GM12878 (cell line): ENCODE results near the gene GNAT3. TPM values are rescaled to one million over a fixed set of nuclear protein-coding genes. Genes with fewer than 3 reads are reported as not detected.

Experiments
- ATAC-seq: fragments of 200-7000 bp; cut with Tn5 transposase; 3 replicates; pipeline ENCODE4 v1.9.1; 2020; ENCODE audit warnings: mild to moderate bottlenecking, moderate library complexity
- BruUV-seq: library from RNA; stranded (reverse); fragments of 400-500 nt; replicated peaks from 2 replicates; lab custom pipeline; 2021; lab: Mats Ljungman, UMichigan
- CTCF ChIA-PET: fragments of 300-600 bp; sonication (Branson Sonifier 250); formaldehyde crosslinking; extraction: SDS; loops from one replicate; lab custom pipeline; 2021; ENCODE audit warnings: inconsistent platforms; lab: Yijun Ruan, JAX
- POLR2A ChIA-PET: fragments of 350-600 bp; formaldehyde crosslinking; extraction: SDS; loops from one replicate; lab custom pipeline; 2021; ENCODE audit warnings: inconsistent platforms; lab: Charles Lee
- RAD21 ChIA-PET: fragments of 300-600 bp; sonication (Branson Sonifier 250); formaldehyde crosslinking; loops from one replicate; lab custom pipeline; 2023; ENCODE audit warnings: antibody characterized with exemption; ENCODE audit not compliant: unreplicated experiment; lab: Charles Lee
- SMC1A ChIA-PET: fragments of 300-600 bp; sonication (Branson Sonifier 250); formaldehyde crosslinking; loops from one replicate; lab custom pipeline; 2023; ENCODE audit not compliant: unreplicated experiment, uncharacterized antibody; lab: Charles Lee
- DNase-seq: peaks from one replicate; pipeline ENCODE4 v3.0.0-alpha.2; 2011; ENCODE audit warnings: low read depth, low spot score
- FAIRE-seq: peaks from 3 replicates; lab custom pipeline; 2011; peaks lifted over from hg19 to GRCh38; lab: Jason Lieb, UNC
- H2AFZ ChIP-seq: 2 replicates; pipeline ENCODE4 v1.6.0; 2011; ENCODE audit warnings: low read depth, low read length, control low read depth; ENCODE audit not compliant: control insufficient read depth
- H3K27ac ChIP-seq: 2 replicates; pipeline ENCODE4 v1.5.1; 2011; ENCODE audit warnings: control low read depth; ENCODE audit not compliant: control insufficient read depth, insufficient read depth
- H3K27me3 ChIP-seq, 2 experiments: replicated peaks in 1 of 2; 2 replicates each; pipeline versions ENCODE4 v1.6.0 to v1.6.1; 2011; ENCODE audit warnings: low read length in 1 of 2; ENCODE audit not compliant: control insufficient read depth in 2 of 2, insufficient read depth in 2 of 2
- H3K36me3 ChIP-seq, 2 experiments: 2 replicates each; pipeline ENCODE4 v1.5.1; 2011; ENCODE audit warnings: low read length in 1 of 2; ENCODE audit not compliant: control insufficient read depth in 2 of 2, insufficient read depth in 2 of 2
- H3K4me1 ChIP-seq: 2 replicates; pipeline ENCODE4 v1.6.1; 2011; ENCODE audit warnings: mild to moderate bottlenecking, low read length, moderate library complexity, mixed read lengths; ENCODE audit not compliant: control insufficient read depth, insufficient read depth
- H3K4me2 ChIP-seq: 2 replicates; pipeline ENCODE4 v1.6.0; 2011; ENCODE audit warnings: control low read depth; ENCODE audit not compliant: control insufficient read depth, insufficient read depth
- H3K4me3 ChIP-seq: fragments of 200-600 bp; sonication (generic); 2 replicates; pipeline ENCODE4 v1.5.1; 2016
- H3K79me2 ChIP-seq: 2 replicates; pipeline ENCODE4 v1.6.0; 2011; ENCODE audit warnings: low read length; ENCODE audit not compliant: control insufficient read depth, insufficient read depth
- H3K9ac ChIP-seq: 2 replicates; pipeline ENCODE4 v1.8.0; 2011; ENCODE audit warnings: low read length, control low read depth, mixed read lengths; ENCODE audit not compliant: control insufficient read depth, insufficient read depth
- H3K9me3 ChIP-seq: replicated peaks from 3 replicates; pipeline ENCODE4 v1.5.1; 2011; ENCODE audit warnings: mild to moderate bottlenecking, low read length; ENCODE audit not compliant: control insufficient read depth, insufficient read depth
- H4K20me1 ChIP-seq: 2 replicates; pipeline ENCODE4 v1.6.0; 2011; ENCODE audit not compliant: control insufficient read depth, insufficient read depth
- ATF3 ChIP-seq: IDR thresholded peaks from 2 replicates; pipeline ENCODE4 v1.6.1; 2011; ENCODE audit warnings: low read depth, mild to moderate bottlenecking, low read length, moderate library complexity, borderline replicate concordance; ENCODE audit errors: extremely low read depth
- CBFB ChIP-seq: IDR thresholded peaks from 2 replicates; pipeline ENCODE4 v1.6.1; 2016; ENCODE audit warnings: antibody characterized with exemption, low read depth
- CBX3 ChIP-seq: fragments of 200-600 bp; sonication (generic); IDR thresholded peaks from 2 replicates; pipeline ENCODE4 v1.6.1; 2016; ENCODE audit warnings: low read depth, borderline replicate concordance
- DPF2 ChIP-seq: fragments of 450-650 bp; IDR thresholded peaks from 2 replicates; pipeline ENCODE4 v1.6.1; 2017; ENCODE audit warnings: mild to moderate bottlenecking
- EGR1 ChIP-seq, 2 experiments: IDR thresholded peaks; 1 replicate in 1 of 2; 2 replicates in 1 of 2; pipeline ENCODE4 v1.6.1; 2011 to 2012; ENCODE audit warnings: low read depth in 2 of 2, low read length in 2 of 2, borderline replicate concordance in 1 of 2, mild to moderate bottlenecking in 1 of 2, moderate library complexity in 1 of 2
- LARP7 ChIP-seq: fragments of 450-650 bp; IDR thresholded peaks from 2 replicates; pipeline ENCODE4 v1.6.1; 2017; ENCODE audit warnings: mild to moderate bottlenecking
- MEF2B ChIP-seq: fragments of 450-650 bp; IDR thresholded peaks from 2 replicates; pipeline ENCODE4 v1.6.1; 2018; ENCODE audit warnings: mild to moderate bottlenecking, moderate library complexity; ENCODE audit not compliant: partially characterized antibody, poor library complexity, severe bottlenecking
- MTA3 ChIP-seq: IDR thresholded peaks from 2 replicates; pipeline ENCODE4 v1.6.1; 2012; ENCODE audit warnings: low read length, inconsistent platforms, borderline replicate concordance
- PAX8 ChIP-seq: fragments of 450-650 bp; IDR thresholded peaks from 2 replicates; pipeline ENCODE4 v1.6.1; 2017; ENCODE audit warnings: mild to moderate bottlenecking, moderate library complexity
- SMAD1 ChIP-seq: fragments of 450-650 bp; IDR thresholded peaks from 2 replicates; pipeline ENCODE4 v1.6.1; 2018; ENCODE audit warnings: mild to moderate bottlenecking, low read depth; ENCODE audit not compliant: partially characterized antibody
- SP1 ChIP-seq: IDR thresholded peaks from one replicate; pipeline ENCODE4 v1.6.1; 2011; ENCODE audit warnings: low read depth, low read length
- SUZ12 ChIP-seq: fragments of 200-600 bp; sonication (generic); IDR thresholded peaks from one replicate; pipeline ENCODE4 v1.6.1; 2018; ENCODE audit warnings: antibody characterized with exemption, mild to moderate bottlenecking; ENCODE audit not compliant: unreplicated experiment
- TBL1XR1 ChIP-seq: IDR thresholded peaks from 2 replicates; pipeline ENCODE4 v1.6.1; 2012; ENCODE audit warnings: low read depth, low read length, improper control_type of control experiment
- USF1 ChIP-seq: IDR thresholded peaks from 2 replicates; pipeline ENCODE4 v1.6.1; 2011; ENCODE audit warnings: borderline replicate concordance, low read depth, mild to moderate bottlenecking, moderate library complexity, mixed read lengths, low read length; ENCODE audit not compliant: insufficient read depth; ENCODE audit errors: extremely low read length
- WRNIP1 ChIP-seq: IDR thresholded peaks from 2 replicates; pipeline ENCODE4 v1.6.1; 2011; ENCODE audit warnings: low read depth, low read length, improper control_type of control experiment, borderline replicate concordance
- YY1 ChIP-seq: IDR thresholded peaks from 2 replicates; pipeline ENCODE4 v1.6.1; 2011; ENCODE audit warnings: low read depth, mild to moderate bottlenecking, low read length
- ZBTB11 ChIP-seq: fragments of 450-650 bp; formaldehyde crosslinking; IDR thresholded peaks from 2 replicates; pipeline ENCODE4 v1.5.0; 2022; ENCODE audit warnings: mild to moderate bottlenecking, missing genetic modification characterization
- WGBS: methylation state at CpG from one replicate; pipeline ENCODE4 v1.1.6; 2016; ENCODE audit warnings: low lambda C conversion rate; ENCODE audit not compliant: insufficient replicate concordance, insufficient coverage; ENCODE audit errors: missing lambda C conversion rate; 5-methylcytosine and 5-hydroxymethylcytosine counted together
- in situ Hi-C: fragments of 300-500 bp; cut with MboI; formaldehyde crosslinking; loops from 9 replicates; pipeline ENCODE4 v1.14.3; 2018; ENCODE audit warnings: mixed read lengths
- intact Hi-C: fragments of 100-400 bp; cut with micrococcal nuclease; formaldehyde crosslinking; loops from one replicate; pipeline ENCODE4 v1.14.2; 2022; ENCODE audit not compliant: unreplicated experiment
- polyA plus RNA-seq, 11 experiments: library from polyadenylated mRNA; depleted of rRNA in 4 of 11; unstranded in 6 of 11; stranded (reverse) in 5 of 11; fragments of >200 nt; fragmentation: Nextera tagmentation in 4 of 11; fragmentation: Illumina TruSeq in 1 of 11; extraction: Ambion mirVana in 4 of 11; extraction: Trizol in 1 of 11; gene quantifications; 1 replicate in 1 of 11; 2 replicates in 10 of 11; pipeline versions ENCODE4 v1.2.1 to v1.2.3, GENCODE V29; 2011 to 2016; ENCODE audit warnings: inconsistent platforms in 2 of 11, missing spikeins in 2 of 11, low read depth in 1 of 11
- total RNA-seq, 4 experiments: library from RNA; depleted of rRNA in 3 of 4; stranded (reverse); fragments of >200 nt in 3 of 4; fragmentation: Illumina TruSeq in 1 of 4; extraction: Trizol in 1 of 4; gene quantifications; 2 replicates each; pipeline versions ENCODE4 v1.2.1 to v1.2.3, GENCODE V29; 2013 to 2021
- TF ChIP-seq, protein P1 (sequence below): IDR thresholded peaks from 2 replicates; pipeline ENCODE4 v1.6.1; 2012; ENCODE audit warnings: low read depth, low read length, improper control_type of control experiment

The GNAT3 gene
- total and polyA plus RNA-seq, 10 of the 15 experiments (the other 5 are each of a cell fraction or from before 2014, with no cell fraction given): 1.7 to 8.3 (median 5.8) TPM; not detected in 1

- in situ Hi-C loops: no loop called here
- no peak for ATAC-seq
Measured at GRCh38 chr7:80435521-80435920, 76.3 kb downstream of the GNAT3 start.

More at GRCh38 chr7:80435521-80435920, 76.3 kb downstream of the GNAT3 start:
- H3K4me1 ChIP-seq: no peaks in the 10 kb centered on the region
- H3K79me2 ChIP-seq: no peaks in the 10 kb centered on the region
- H3K4me3 ChIP-seq: no peak overlapping the region
- ChIA-PET POLR2A (no interaction called here), CTCF (no interaction called here), RAD21 (no interaction called here), SMC1A (no interaction called here)
- no peak overlapping the region for H3K4me2 ChIP-seq
- no peak for TF ChIP-seq ZBTB11
- no peak for TF ChIP-seq USF1
- TF ChIP-seq MTA3: no peak
- no peak for TF ChIP-seq SUZ12
- no peak for TF ChIP-seq WRNIP1
- no peak for TF ChIP-seq SP1
- no peak for TF ChIP-seq MEF2B
- no peak for TF ChIP-seq DPF2
- TF ChIP-seq TBL1XR1: no peak
- TF ChIP-seq, protein P1, sequence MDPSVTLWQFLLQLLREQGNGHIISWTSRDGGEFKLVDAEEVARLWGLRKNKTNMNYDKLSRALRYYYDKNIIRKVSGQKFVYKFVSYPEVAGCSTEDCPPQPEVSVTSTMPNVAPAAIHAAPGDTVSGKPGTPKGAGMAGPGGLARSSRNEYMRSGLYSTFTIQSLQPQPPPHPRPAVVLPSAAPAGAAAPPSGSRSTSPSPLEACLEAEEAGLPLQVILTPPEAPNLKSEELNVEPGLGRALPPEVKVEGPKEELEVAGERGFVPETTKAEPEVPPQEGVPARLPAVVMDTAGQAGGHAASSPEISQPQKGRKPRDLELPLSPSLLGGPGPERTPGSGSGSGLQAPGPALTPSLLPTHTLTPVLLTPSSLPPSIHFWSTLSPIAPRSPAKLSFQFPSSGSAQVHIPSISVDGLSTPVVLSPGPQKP: no peak
- no peak for TF ChIP-seq CBFB
- no peak for TF ChIP-seq LARP7
- no peak for TF ChIP-seq CBX3
- no peak for TF ChIP-seq PAX8
- TF ChIP-seq YY1: no peak
- TF ChIP-seq EGR1 (IDR thresholded peaks at IDR 0.05; ENCODE audit: borderline replicate concordance in 1 of 2, low read depth in 2 of 2, low read length in 2 of 2): no peak
- no peak for TF ChIP-seq ATF3
- no peak for TF ChIP-seq SMAD1
- no TSS peak for BruUV-seq
- H3K27me3 ChIP-seq: no peaks in the 10 kb centered on the region; a peak in 1 of 4 replicates
- 30% methylated on average over 2 of the region's 2 CpGs for WGBS
- H4K20me1 ChIP-seq: no peaks in the 10 kb centered on the region
- H3K36me3 ChIP-seq: no peaks in the 10 kb centered on the region
- intact Hi-C loops: no loop called here
- no peak overlapping the region for H2AFZ ChIP-seq
- no peak for FAIRE-seq
- no peaks in the 10 kb centered on the region for H3K9me3 ChIP-seq
- H3K9ac ChIP-seq: no peak overlapping the region
- no peak overlapping the region for H3K27ac ChIP-seq
- DNase-seq: no peak
